Body of pancreas (tissue), 4 donors: Measurements from ENCODE around the gene PPP1R13B. TPM values are rescaled to one million over a fixed set of nuclear protein-coding genes. Genes with fewer than 3 reads are reported as not detected.
"Not testable (repeated sequence)": the region's sequence is repeated elsewhere in the genome, so short reads cannot be mapped to it uniquely, and the experiment has no call there.

ENCODE experiments used
- ATAC-seq: fragments of 150-250 bp; one replicate; pipeline ENCODE4 v1.9.1; 2016
- DNase-seq, 4 donors: peaks; one replicate each; pipeline ENCODE4 v3.0.0-alpha.2; 2019
- H3K27ac ChIP-seq, 4 donors: fragments of 200-600 bp; sonication (generic); 1 replicate in 3 of 4; 2 replicates in 1 of 4; pipeline versions ENCODE4 v1.5.1 to v1.6.1; 2016 to 2019; ENCODE audit warnings: mild to moderate bottlenecking in 1 of 4, mixed read lengths in 1 of 4, moderate library complexity in 1 of 4
- H3K27me3 ChIP-seq, 2 donors: fragments of 200-600 bp; sonication (generic); one replicate each; pipeline ENCODE4 v1.6.0; 2016; ENCODE audit warnings: mild to moderate bottlenecking in 1 of 2
- H3K36me3 ChIP-seq, 2 donors: fragments of 200-600 bp; sonication (generic); replicated peaks in 1 of 2; 2 replicates each; pipeline ENCODE4 v1.5.1; 2016; ENCODE audit warnings: low read depth in 2 of 2; ENCODE audit not compliant: insufficient read depth in 1 of 2
- H3K4me1 ChIP-seq: fragments of 200-600 bp; sonication (generic); one replicate; pipeline ENCODE4 v1.6.0; 2016
- H3K4me3 ChIP-seq, 2 donors: fragments of 200-600 bp; sonication (generic); 1 replicate in 1 of 2; 2 replicates in 1 of 2; pipeline ENCODE4 v1.5.1; 2016 to 2019
- H3K9me3 ChIP-seq, 3 donors: fragments of 200-600 bp; sonication (generic); 1 replicate in 2 of 3; 2 replicates in 1 of 3; pipeline ENCODE4 v1.5.1; 2016
- POLR2A ChIP-seq, 3 donors: fragments of 450-650 bp; IDR thresholded peaks; one replicate each; pipeline ENCODE4 v1.6.1; 2016; ENCODE audit warnings: antibody characterized with exemption in 3 of 3, mild to moderate bottlenecking in 2 of 3
- WGBS, 2 donors: methylation state at CpG; one replicate each; pipeline ENCODE4 v1.1.5; 2017; 5-methylcytosine and 5-hydroxymethylcytosine counted together
- intact Hi-C: fragments of 100-400 bp; cut with DNase I; formaldehyde crosslinking; loops from one replicate; pipeline ENCODE4 v1.15.1; 2023
- total RNA-seq, 2 donors: library from RNA; depleted of rRNA; stranded (reverse); fragments of >200 nt; gene quantifications; one replicate each; pipeline ENCODE4 v1.1.0, GENCODE V29; 2016
- TF ChIP-seq, protein P1 (sequence below), 7 experiments: fragments of 450-650 bp in 4 of 7; fragments of 200-600 bp in 3 of 7; sonication (generic) in 3 of 7; IDR thresholded peaks; one replicate each; pipeline ENCODE4 v1.5.1; 2016 to 2019; ENCODE audit warnings: antibody characterized with exemption in 7 of 7

PPP1R13B gene
- total RNA-seq, 2 donors from 2014 or later: 12.5 to 36.3 TPM

GRCh38 chr14:103788086-103788485 lies 59.3 kb downstream of the PPP1R13B start:
- Histone ChIP-seq H3K9me3 (no peaks in the 10 kb centered on the region), H3K27ac (no peak overlapping the region), H3K4me1 (no peaks in the 10 kb centered on the region), H3K36me3 (no peaks in the 10 kb centered on the region), H3K27me3 (no peaks in the 10 kb centered on the region), H3K4me3 (no peak overlapping the region)
- intact Hi-C loops: no loop called here
- TF ChIP-seq POLR2A (IDR thresholded peaks at IDR 0.05): no peak
- TF ChIP-seq, protein P1, sequence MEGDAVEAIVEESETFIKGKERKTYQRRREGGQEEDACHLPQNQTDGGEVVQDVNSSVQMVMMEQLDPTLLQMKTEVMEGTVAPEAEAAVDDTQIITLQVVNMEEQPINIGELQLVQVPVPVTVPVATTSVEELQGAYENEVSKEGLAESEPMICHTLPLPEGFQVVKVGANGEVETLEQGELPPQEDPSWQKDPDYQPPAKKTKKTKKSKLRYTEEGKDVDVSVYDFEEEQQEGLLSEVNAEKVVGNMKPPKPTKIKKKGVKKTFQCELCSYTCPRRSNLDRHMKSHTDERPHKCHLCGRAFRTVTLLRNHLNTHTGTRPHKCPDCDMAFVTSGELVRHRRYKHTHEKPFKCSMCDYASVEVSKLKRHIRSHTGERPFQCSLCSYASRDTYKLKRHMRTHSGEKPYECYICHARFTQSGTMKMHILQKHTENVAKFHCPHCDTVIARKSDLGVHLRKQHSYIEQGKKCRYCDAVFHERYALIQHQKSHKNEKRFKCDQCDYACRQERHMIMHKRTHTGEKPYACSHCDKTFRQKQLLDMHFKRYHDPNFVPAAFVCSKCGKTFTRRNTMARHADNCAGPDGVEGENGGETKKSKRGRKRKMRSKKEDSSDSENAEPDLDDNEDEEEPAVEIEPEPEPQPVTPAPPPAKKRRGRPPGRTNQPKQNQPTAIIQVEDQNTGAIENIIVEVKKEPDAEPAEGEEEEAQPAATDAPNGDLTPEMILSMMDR (IDR thresholded peaks at IDR 0.05): no peak
- ATAC-seq: no peak
- WGBS, 2 donors: 84 to 100% methylated on average over 1 of the region's 1 CpG
- DNase-seq: no peak

DNA sequence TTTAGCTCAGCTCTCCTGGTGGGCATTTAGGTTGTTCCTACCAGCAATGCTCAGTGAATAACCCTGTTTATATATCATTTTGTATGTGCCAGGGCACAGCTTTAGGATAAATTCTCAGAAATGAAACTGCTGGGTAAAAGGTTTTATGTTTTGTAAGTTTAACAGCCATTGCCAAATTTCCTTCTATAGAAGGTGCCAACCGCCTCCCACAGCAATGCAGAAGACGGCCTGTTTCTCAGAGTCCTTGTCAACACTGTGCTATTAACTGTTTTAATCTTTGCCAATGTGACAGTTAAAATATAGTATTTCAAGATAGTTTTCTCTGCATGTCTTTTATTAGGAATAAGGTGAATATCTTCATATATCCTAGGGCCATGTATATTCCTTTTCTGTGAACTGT lies 65.0 kb downstream of the PPP1R13B start:
- H3K4me3 ChIP-seq: no peak overlapping the region
- H3K36me3 ChIP-seq: no peaks in the 10 kb centered on the region
- no peak for DNase-seq
- no peaks in the 10 kb centered on the region for H3K4me1 ChIP-seq
- intact Hi-C loops: no loop called here
- H3K27me3 ChIP-seq: no peaks in the 10 kb centered on the region
- H3K27ac ChIP-seq: no peak overlapping the region
- ATAC-seq: no peak
- TF ChIP-seq, protein P1 (IDR thresholded peaks at IDR 0.05): no peak
- TF ChIP-seq POLR2A (IDR thresholded peaks at IDR 0.05): no peak
- WGBS, 2 donors: 44 to 70% methylated on average over 2 of the region's 2 CpGs
- no peaks in the 10 kb centered on the region for H3K9me3 ChIP-seq

DNA sequence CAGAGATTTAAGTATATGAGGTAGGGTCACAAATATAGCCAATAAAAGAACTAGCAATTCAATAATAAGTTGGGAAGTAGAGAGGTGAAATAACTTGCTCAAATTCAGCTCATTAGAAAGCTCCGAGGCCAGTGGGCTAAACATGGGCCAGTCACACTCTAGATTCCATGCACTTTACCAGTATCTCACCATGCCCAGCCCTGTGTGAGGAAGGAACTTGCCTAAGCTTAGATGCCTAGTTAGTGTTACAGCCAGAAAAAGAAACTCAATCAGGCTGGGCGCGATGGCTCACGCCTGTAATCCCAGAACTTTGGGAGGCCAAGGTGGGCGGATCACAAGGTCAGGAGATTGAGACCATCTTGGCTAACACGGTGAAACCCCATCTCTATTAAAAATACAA lies 71.1 kb downstream of the PPP1R13B start:
- H3K9me3 ChIP-seq, H3K4me1 ChIP-seq, DNase-seq, ATAC-seq, H3K27ac ChIP-seq, H3K36me3 ChIP-seq, H3K4me3 ChIP-seq, intact Hi-C loops, H3K27me3 ChIP-seq: not testable (repeated sequence)
- 91 to 92% methylated on average over 6 of the region's 6 CpGs for WGBS, 2 donors

DNA sequence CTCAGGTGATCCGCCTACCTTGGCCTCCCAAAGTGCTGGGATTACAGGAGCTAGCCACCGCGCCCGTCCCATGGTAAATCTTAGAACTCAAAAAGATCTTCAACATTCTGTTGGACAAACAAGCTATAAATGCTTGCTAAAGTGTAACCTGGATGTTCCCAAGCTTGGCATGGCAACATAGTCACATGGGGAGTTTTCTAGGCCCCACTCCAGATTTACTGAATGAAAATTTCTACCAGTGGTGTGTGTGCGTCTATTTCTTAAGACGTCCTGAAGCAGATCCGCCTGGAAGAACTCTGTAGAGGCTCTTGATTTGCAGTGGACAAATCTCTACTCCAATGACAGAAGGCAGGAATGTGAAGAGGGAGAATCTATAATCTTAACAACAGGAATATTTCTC lies 71.9 kb downstream of the PPP1R13B start:
- DNase-seq (no peak), ATAC-seq (no peak)
- no peaks in the 10 kb centered on the region for H3K27me3 ChIP-seq
- intact Hi-C loops: no loop called here
- H3K4me3 ChIP-seq: no peak overlapping the region
- no peak overlapping the region for H3K27ac ChIP-seq
- TF ChIP-seq POLR2A (IDR thresholded peaks at IDR 0.05): no peak
- TF ChIP-seq, protein P1 (IDR thresholded peaks at IDR 0.05): no peak
- no peaks in the 10 kb centered on the region for H3K9me3 ChIP-seq
- WGBS, 2 donors: 86 to 92% methylated on average over 4 to 7 of the region's 7 CpGs
- H3K36me3 ChIP-seq: no peaks in the 10 kb centered on the region
- H3K4me1 ChIP-seq: no peaks in the 10 kb centered on the region

DNA sequence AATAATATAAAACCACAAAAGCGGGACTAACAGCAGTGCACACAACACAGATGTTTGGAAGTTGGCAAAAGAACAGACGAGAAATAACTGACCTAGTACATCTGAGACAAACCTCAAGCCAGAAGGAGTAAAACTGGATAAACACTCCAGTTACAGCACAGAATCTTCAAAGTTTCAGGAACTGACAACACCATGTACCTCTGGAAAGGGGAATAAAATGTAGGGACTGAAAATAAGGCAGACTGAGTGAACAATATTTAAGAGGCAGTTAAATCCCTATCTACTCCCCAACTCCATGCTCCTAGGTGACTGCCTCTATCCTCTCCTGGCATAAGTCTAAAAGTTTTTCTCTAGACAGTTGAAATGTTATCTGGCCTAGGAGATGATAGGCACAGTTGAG lies 73.9 kb downstream of the PPP1R13B start:
- WGBS, 2 donors: 61 to 75% methylated on average over 2 of the region's 2 CpGs
- Histone ChIP-seq H3K27ac (no peak overlapping the region), H3K36me3 (no peaks in the 10 kb centered on the region), H3K9me3 (no peaks in the 10 kb centered on the region), H3K4me3 (no peak overlapping the region), H3K4me1 (no peaks in the 10 kb centered on the region), H3K27me3 (no peaks in the 10 kb centered on the region)
- DNase-seq (no peak), ATAC-seq (no peak)
- no peak for TF ChIP-seq POLR2A (IDR thresholded peaks at IDR 0.05)
- TF ChIP-seq, protein P1 (IDR thresholded peaks at IDR 0.05): no peak
- intact Hi-C loops: no loop called here
